GM12864 (cell line): Measurements from ENCODE around the gene EXOG.

ENCODE experiments used
- DNase-seq: peaks from one replicate; pipeline ENCODE4 v3.0.0-alpha.2; 2011; ENCODE audit warnings: low read depth
- H3K4me3 ChIP-seq: 2 replicates; pipeline ENCODE4 v1.5.1; 2011; ENCODE audit warnings: mild to moderate bottlenecking, low read depth, low read length, control low read depth
- TF ChIP-seq, protein P1 (sequence below): IDR thresholded peaks from 2 replicates; pipeline ENCODE4 v1.5.1; 2011; ENCODE audit warnings: low read depth, mild to moderate bottlenecking, moderate library complexity, low read length, control low read depth, inconsistent platforms; ENCODE audit errors: missing control alignments

The EXOG gene

DNA sequence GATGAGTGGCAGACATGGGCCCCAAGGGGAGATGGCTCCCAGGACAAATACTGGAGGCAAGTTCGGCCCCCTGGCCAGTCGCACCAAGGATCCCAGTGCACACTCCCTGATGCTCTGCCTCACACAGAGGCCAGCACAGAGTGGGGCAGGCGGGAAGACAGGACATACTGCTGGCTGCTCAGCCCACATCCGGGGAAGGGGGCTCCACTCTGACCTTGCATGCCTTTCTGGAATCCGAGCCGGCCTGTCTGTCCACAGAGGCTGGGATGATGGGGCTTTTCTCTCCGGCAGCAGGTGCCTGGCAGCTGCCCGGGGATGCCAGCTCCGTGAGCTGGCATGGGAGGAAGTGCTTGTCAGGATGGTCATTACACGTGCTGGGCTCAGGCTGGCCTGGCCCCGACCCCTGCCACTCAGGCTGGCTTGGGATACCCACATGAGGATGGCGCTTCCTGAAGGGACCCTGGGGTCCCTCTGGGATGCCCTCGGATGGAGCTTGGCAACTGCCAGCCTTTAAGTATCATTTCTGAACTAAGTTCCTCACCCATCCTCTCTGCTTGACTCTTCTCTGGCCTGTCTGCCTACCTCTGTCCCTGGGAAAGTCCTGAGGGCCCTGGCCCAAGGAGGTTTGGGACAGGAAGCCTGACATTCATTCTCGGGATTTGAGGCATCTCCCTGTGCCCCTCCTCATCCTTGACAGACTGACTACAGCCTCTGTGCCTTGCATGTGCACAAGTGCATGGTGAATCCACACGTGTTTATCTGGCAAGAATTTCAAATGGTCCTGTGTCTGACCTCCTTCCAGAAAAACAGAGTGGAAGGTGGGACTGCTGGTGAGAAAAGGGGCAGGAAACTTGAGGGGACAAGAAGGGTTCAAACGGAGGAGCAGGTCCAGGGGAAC is 46.5 kb downstream of the EXOG start:
- no peak for DNase-seq
- TF ChIP-seq, protein P1, sequence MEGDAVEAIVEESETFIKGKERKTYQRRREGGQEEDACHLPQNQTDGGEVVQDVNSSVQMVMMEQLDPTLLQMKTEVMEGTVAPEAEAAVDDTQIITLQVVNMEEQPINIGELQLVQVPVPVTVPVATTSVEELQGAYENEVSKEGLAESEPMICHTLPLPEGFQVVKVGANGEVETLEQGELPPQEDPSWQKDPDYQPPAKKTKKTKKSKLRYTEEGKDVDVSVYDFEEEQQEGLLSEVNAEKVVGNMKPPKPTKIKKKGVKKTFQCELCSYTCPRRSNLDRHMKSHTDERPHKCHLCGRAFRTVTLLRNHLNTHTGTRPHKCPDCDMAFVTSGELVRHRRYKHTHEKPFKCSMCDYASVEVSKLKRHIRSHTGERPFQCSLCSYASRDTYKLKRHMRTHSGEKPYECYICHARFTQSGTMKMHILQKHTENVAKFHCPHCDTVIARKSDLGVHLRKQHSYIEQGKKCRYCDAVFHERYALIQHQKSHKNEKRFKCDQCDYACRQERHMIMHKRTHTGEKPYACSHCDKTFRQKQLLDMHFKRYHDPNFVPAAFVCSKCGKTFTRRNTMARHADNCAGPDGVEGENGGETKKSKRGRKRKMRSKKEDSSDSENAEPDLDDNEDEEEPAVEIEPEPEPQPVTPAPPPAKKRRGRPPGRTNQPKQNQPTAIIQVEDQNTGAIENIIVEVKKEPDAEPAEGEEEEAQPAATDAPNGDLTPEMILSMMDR, result no peak
- no peak overlapping the region for H3K4me3 ChIP-seq

- no peak overlapping the region for H3K4me3 ChIP-seq
- no peak for DNase-seq
- TF ChIP-seq, protein P1, result no peak
Observed at GRCh38 chr3:38543586-38543985, 47.4 kb downstream of the EXOG start.

- TF ChIP-seq, protein P1, result no peak
- H3K4me3 ChIP-seq, result no peak overlapping the region
- DNase-seq, result no peak
Observed at GRCh38 chr3:38544926-38545325, 48.8 kb downstream of the EXOG start.

GRCh38 chr3:38545550-38545949 is 49.4 kb downstream of the EXOG start:
- no peak overlapping the region for H3K4me3 ChIP-seq
- TF ChIP-seq, protein P1, result no peak
- DNase-seq, result no peak

- no peak for DNase-seq
- TF ChIP-seq, protein P1, result no peak
- no peak overlapping the region for H3K4me3 ChIP-seq
Observed at GRCh38 chr3:38545983-38546382, 49.8 kb downstream of the EXOG start.

DNA sequence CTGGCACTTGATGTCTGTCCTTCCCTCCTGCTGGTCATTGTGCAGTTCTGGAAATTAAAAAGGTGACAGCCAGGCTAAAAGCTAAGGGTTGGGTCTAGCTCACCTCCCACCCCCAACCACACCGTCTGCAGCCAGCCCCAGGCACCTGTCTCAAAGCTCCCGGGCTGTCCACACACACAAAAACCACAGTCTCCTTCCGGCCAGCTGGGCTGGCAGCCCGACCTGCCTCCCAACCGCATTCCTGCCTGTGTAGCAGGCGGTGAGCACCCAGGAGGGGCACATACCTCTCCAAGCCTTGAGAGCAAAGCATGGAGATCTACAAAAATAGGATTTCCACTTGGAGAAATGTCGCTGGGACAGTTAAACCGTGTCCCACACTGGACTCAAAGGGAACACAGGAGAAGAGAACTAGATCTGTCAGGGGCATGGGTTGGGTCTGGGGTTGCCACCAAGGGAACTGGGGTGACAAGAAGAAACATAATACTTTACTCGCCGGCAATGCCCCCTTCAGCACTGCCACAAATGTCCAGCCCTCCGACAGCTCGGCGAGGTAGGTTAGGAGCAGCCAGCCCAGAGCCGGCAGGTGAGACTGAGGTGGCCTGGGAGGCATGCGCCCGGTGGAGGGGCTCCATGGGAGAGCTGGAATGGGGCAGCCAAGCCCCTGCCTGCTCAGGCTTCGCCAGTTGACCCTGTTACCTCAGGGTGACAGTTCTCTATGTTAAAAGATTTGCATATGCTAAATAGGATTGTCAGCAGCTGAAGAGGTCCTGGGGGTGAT is 52.2 kb downstream of the EXOG start:
- H3K4me3 ChIP-seq, result no peak overlapping the region
- DNase-seq, result no peak
- TF ChIP-seq, protein P1, result no peak
